Measurements from ENCODE around the gene ZNF165. TPM values are rescaled to one million over a fixed set of nuclear protein-coding genes. Genes with fewer than 3 reads are reported as not detected.

ZNF165 gene
- total and polyA plus RNA-seq, 2 of the 8 experiments (the other 6 are each of a cell fraction or from before 2014, with no cell fraction given), result 1.2 to 9.3 TPM

DNA sequence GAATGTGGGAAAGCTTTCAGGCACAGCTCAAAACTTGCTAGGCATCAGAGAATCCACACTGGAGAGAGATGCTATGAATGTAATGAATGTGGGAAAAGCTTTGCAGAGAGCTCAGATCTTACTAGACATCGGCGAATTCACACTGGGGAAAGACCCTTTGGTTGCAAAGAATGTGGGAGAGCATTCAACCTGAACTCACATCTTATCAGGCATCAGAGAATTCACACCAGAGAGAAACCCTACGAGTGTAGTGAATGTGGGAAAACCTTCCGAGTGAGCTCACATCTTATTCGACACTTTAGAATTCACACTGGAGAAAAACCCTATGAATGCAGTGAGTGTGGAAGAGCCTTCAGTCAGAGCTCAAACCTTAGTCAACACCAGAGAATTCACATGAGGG lies 8.7 kb downstream of the ZNF165 start (continued):
- TF ChIP-seq, protein P1, sequence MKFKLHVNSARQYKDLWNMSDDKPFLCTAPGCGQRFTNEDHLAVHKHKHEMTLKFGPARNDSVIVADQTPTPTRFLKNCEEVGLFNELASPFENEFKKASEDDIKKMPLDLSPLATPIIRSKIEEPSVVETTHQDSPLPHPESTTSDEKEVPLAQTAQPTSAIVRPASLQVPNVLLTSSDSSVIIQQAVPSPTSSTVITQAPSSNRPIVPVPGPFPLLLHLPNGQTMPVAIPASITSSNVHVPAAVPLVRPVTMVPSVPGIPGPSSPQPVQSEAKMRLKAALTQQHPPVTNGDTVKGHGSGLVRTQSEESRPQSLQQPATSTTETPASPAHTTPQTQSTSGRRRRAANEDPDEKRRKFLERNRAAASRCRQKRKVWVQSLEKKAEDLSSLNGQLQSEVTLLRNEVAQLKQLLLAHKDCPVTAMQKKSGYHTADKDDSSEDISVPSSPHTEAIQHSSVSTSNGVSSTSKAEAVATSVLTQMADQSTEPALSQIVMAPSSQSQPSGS (IDR thresholded peaks at IDR 0.05; ENCODE audit: low read length), result no peak
- no peak for TF ChIP-seq CEBPB (IDR thresholded peaks at IDR 0.05; ENCODE audit: low read depth, low read length)
- TF ChIP-seq HDAC2 (IDR thresholded peaks at IDR 0.05; ENCODE audit: borderline replicate concordance in 1 of 2, low read depth in 2 of 2, low read length in 2 of 2), result no peak
- TF ChIP-seq YY1 (IDR thresholded peaks at IDR 0.05; ENCODE audit: low read depth, low read length), result no peak
- no peak for TF ChIP-seq GTF2F1 (IDR thresholded peaks at IDR 0.05; ENCODE audit: borderline replicate concordance, low read depth, low read length)
